Cardiac septum (tissue), 1 donor: ENCODE data around the gene TMTC3. TPM values are rescaled to one million over a fixed set of nuclear protein-coding genes. Genes with fewer than 3 reads are reported as not detected.
"Not testable (repeated sequence)": the region's sequence is repeated elsewhere in the genome, so short reads cannot be mapped to it uniquely, and the experiment has no call there.

Source experiments
- DNase-seq: peaks from one replicate; pipeline ENCODE4 v3.0.0-alpha.2; 2020; ENCODE audit warnings: low spot score
- intact Hi-C: fragments of 100-400 bp; cut with DNase I; formaldehyde crosslinking; loops from one replicate; pipeline ENCODE4 v1.14.0; 2022
- total RNA-seq: library from RNA; stranded (reverse); fragmentation: NEBNext Ultra II Directional; extraction: Animal tissue kit (Norgen Biotek cat#: 25700); gene quantifications from one replicate; pipeline ENCODE4 v1.2.1, GENCODE V29; 2021
- donor health status: DM: no; HTN: no; CAD: no.

The TMTC3 gene
- total RNA-seq, 1 donor from 2014 or later = 12.2 TPM

DNA sequence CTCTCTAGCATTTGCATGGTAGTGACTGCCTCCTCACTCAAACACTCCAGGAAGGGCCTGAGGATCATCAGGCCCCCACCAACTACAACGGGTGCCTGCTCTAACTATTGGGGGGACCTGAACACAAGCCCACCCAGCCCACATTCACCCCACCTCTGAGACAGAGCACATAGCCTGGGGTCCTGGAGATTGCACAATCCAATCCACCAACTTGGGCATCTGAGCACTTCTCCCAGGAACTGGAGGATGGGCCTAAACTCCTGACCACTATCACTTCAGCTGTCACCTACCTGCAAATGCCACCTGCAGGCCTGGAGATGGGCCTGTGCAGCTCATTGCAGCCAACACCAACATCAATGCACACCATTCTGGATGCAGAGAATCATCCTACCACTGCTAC lies 66.6 kb downstream of the TMTC3 start:
- DNase-seq = no peak
- intact Hi-C loops = no loop called here

DNA sequence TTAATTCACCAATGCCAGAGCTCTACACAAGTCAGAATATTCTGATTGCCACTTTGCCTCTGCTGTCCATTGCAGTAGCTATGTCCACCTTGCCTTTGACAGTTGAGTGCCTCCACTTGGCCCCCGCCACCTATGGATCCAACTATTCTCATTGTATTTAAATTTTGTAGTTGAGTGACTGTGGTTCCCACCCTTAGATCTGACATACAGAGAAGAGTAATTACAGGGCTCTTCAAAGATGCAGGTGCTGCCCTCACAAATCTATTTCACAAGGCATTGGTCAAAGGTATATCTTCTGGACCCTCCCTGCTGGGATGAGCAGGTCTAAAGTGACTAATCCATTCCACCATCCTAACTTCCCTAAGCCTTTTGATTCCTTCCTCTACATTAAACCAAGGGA lies 68.2 kb downstream of the TMTC3 start:
- DNase-seq, intact Hi-C loops: not testable (repeated sequence)

DNA sequence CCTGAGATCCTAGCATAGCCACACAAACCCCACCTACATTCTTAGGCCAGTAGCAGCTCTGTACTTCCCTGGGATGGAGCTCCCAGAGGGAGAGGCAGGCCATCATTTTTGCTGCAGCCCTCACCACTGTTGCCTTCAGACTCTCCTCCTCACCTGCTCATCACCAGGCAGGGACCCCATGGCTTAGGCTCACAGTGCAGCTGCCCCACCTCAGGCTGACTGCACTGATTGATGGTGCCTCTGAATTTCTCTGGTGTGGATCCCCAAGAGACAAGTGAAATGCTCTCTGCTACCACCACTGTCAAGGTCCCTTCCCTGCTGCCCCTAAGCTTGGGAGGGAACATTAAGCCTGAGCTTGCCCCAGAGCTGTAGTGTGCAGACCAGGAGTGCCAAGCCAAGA lies 76.2 kb downstream of the TMTC3 start:
- no peak for DNase-seq
- intact Hi-C loops = no loop called here

DNA sequence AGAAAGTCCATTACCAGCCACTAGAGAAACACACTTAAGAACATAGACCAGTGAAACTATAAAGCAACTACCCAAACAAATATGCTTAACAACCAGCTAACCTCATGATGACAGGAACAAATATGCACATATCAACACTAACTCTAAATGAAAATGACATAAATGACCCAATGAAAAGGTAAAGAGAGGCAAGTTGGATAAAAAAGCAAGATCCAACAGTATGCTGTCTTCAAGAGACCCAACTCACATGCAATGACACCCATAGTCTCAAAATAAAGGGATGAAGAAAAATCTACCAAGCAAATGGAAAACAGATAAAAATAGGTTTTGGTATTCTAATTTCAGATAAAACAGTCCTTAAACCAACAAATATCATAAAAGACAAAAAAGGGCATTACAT lies 77.8 kb downstream of the TMTC3 start:
- intact Hi-C loops = no loop called here
- no peak for DNase-seq

DNA sequence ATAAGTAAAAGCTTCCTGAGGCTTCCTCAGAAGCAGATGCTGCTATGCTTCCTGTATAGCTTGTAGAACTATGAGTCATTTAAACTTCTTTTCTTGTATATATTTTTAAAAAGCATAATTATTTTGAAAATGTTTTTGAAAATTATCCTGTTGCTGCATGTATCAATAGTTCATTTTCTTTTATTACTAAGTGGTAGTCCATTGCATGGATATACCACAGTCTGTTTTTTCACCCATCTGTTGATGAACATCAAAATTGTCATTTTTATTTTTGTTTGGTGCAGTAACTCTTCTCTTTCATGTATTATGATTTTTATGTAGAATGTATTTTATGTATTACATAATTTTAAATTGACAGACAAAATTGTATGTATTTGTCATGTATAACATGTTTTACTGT lies 81.4 kb downstream of the TMTC3 start:
- no peak for DNase-seq
- intact Hi-C loops = no loop called here

DNA sequence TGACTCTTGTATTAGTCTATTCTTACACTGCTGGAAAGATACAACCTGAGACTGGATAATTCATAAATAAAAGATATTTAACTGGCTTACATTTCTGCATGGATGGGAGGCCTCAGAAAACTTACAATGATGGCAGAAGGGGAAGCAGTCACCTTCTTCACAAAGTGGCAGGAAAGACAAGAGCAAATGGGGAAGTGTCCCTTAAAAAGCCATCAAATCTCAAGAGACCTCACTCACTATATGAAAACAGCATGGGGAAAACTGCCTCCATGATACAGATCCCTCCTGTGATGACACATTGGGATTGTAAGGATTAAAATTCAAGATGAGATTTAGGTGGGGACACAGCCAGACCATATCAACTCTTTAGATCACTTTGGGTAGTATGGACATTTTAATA lies 83.7 kb downstream of the TMTC3 start:
- intact Hi-C loops = no loop called here
- no peak for DNase-seq

DNA sequence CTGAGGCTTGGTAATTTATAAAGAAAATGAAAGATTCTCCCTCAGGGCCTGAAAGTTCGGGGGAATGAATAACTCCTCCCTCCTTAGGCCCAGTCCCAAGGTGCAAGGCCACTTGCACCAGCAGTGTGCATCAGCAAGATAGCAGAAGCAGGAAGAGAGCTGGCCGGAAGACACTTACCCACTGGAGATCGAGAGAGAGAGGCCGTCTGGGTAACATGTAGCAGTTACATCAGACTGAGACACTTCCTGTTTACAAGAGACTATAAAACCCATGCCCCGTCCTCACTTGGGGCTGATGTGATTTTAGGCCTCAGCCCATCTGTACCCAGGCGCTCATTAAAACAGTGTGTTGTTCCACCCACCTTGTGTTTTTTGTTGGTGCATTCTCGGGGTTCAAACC lies 85.2 kb downstream of the TMTC3 start:
- no peak for DNase-seq
- intact Hi-C loops = no loop called here

DNA sequence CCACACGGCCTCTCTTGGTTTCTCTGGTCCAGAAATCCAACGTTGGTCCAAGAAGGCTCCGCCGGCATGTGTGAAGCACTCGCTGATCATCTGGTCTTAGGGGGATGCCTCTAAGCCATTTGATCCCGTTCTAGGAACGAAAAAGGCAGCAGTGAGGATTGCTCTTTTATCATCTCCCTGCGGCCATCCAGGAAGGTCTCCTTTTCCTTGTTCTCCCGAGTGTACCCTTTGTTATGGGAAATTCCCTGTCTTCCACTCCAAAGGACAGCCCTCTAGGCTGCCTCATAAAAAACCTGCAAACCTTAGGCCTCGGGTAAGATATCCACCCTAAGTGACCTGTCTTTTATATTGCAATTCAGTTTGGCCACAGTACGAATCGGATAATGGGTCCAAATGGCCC lies 85.8 kb downstream of the TMTC3 start:
- intact Hi-C loops = no loop called here
- no peak for DNase-seq

DNA sequence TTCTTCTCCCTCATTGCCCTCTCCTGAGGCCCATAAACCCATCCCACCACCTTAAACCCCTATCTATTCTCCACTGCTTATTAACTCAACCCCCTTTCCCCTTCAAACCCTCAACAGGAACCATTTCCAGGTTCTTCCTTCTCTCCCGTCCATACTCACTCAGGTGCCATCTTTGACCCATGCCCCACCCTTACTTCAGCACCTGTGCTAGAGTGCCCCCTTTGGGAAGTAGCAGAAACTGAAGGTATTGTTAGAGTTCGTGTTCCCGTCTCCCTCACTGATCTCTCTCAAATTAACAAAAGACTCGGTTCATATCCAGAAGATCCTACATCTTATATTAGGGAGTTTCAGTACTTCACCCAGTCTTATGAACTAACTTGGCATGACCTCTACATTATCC lies 86.6 kb downstream of the TMTC3 start:
- intact Hi-C loops = no loop called here
- DNase-seq = no peak

DNA sequence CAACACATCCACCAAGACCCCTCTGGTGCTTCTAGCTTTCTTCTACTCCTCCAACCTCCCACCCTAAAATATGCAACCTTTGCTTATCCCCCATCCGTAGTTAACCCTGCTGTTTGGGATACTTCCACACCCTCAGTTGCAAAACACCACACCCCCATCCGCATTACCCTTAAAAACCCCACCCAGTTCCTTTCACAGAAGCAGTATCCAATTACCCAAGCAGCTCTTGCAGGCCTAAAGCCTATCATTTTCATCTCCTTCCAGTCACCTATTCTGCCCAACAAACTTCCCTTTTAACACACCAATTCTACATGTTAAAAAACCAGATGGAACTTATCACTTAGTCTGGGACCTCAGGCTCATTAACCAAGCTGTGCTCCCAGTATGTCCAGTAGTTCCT lies 88.2 kb downstream of the TMTC3 start:
- intact Hi-C loops = no loop called here
- no peak for DNase-seq

DNA sequence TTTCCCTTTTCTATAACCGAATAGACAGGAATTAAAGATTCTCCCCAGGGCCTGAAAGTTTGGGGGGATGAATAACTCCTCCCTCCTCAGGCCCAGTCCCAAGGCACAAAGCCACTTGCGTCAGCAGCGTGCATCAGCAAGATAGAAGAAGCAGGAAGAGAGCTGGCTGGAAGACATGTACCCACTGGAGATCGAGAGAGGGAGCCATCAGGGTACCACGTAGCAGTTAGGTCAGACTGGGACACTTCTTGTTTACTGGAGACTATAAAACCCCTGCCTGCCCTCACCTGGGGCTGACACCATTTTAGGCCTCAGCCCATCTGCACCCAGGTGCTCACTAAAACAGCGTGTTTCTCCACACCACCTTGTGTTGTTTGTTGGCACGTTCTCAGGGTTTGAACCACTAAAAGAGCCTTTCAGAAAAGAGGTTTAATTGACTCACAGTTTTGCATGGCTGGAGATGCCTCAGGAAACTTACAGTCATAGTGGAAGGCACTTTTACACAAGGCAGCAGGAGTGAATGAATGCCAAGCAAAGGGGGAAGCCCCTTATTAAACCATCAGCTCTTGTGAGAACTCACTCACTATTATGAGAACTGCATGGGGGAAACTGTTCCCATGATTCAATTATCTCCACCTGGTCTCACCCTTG lies 93.2 kb downstream of the TMTC3 start:
- intact Hi-C loops = no loop called here
- no peak for DNase-seq

DNA sequence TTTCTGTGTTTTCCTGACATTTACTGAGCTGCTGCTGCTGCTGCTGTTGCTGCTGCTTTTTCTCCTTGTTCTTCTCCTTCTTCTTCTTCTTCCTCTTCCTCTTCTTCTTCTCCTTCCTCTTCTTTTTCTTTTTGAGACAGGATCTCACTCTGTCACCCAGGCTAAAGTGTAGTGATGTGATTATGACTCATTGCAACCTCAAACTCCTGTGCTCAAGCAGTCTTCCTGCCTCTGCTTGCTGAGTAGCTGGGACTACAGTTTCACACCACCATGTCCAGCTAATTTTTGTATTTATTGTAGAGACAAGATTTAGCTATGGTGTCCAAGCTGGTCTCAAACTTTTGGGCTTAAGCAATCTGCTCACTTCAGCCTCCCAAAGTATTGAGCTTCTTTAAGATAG lies 95.8 kb downstream of the TMTC3 start:
- DNase-seq = no peak
- intact Hi-C loops = no loop called here

DNA sequence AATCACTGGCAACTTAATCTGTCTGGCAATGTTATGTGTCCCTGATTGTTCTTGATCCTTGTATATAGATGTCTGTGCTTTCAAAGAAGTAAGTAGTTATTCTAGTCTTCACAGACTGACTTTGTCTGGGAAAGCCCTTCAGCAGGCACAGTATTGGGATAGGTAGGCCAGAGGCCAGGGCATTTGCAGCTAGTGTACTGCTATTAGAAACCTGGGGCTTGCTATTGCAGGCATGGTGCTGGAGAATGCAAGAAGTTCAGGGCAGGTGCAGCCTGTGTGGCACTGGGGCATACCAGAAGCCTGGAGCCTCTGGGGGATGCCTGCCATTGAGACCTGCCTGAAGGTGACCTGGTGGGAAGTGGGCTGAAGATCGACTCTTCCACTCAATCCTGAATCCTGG lies 96.3 kb downstream of the TMTC3 start:
- no peak for DNase-seq
- intact Hi-C loops = no loop called here

DNA sequence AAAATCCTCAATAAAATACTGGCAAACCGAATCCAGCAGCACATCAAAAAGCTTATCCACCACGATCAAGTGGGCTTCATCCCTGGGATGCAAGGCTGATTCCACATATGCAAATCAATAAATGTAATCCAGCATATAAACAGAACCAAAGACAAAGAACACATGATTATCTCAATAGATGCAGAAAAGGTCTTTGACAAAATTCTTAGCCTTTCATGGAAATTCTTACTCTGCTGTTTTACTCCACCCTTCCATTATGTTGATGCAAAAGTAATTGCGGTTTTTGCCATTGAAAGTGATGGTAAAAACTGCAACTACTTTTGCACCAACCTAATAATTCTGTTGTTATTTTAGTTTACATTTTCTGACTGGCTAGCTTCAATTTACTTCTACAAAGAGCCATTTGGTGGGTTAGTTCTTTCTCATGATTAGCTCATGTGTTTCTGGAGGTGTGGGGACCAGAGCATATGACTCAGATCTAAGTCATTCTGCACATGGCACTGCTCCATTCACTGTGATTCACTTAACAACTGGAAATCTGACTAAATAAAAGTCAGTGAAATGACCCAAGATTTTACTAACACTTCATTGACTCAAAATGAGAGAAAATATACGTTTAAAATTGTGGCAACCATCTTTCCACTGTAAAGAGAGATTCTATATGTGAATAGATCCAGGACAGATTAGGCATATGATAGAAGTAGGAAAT lies 99.9 kb downstream of the TMTC3 start:
- intact Hi-C loops = no loop called here
- no peak for DNase-seq

DNA sequence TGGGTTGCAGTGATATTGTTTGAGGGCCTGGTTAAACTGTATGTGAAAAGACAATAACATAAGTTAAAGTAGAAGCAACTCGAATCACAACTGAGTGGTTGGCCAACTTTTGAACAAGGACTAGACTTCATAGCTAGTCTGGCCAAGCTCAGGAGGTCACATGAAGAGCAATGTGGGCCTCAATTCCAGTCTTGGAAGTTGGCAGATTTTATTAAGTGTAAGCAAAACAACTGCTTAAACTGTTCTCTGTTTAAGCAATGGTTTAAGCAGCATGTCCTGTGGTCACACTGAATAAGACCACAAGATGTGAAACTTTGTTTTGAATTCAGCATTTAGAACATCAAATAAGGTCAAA lies 100.4 kb downstream of the TMTC3 start:
- DNase-seq = no peak
- intact Hi-C loops = no loop called here

DNA sequence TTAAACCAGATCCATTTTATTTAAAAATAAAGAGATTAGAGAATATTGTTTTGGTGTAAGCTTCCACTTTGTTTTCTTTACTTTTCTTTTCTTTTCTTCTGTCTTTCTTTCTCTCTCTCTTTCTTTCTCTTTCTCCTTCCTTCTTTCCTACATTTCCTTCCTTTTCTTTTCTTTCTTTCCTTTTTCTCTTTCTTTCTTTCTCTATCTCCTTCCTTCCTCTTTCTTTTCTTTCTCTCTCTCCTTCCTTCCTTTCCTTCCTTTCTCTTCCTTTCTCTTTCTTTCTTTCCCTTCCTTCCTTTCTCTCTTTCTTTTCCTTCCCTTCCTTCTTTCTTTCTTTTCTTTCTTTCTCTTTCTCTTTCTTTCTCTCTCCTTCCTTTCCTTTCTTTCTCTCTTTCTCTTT lies 100.8 kb downstream of the TMTC3 start:
- intact Hi-C loops = no loop called here
- DNase-seq = no peak

DNA sequence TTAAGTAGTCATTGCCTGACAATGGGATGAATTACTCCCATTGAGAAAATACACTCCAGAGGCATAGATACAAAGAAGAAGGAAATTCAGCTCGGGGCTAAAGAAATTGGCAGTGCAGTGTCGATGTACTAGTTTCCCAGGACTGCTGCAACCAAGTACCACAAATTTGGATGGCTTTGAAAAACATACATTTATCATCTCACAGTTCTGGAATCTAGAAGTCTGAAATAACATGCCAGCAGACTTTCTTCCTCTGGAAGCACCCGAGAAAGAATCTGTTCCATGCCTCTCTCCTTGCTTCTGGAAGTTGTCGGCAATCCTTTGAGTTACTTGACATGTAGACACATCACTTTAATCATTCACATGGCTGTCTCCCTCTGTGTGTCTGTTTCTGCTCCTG lies 101.9 kb downstream of the TMTC3 start:
- DNase-seq = no peak
- intact Hi-C loops = no loop called here

DNA sequence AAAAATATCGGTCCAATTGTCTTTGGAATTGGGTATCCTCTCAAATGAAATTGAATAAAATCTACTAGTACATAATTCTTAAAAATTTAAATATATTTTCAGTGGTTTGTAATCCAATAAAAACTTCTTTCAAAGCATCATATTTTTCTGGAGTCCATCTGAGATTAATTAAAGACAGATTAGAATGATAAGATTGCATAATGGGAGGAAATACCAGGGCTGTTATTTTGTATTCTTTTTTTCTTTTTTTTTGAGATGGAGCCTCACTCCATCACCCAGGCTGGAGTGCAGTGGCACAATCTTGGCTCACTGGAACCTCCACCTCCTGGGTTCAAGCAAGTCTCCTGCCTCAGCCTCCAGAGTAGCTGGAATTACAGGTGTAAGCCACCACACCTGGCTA lies 103.8 kb downstream of the TMTC3 start:
- intact Hi-C loops = no loop called here
- DNase-seq = no peak

DNA sequence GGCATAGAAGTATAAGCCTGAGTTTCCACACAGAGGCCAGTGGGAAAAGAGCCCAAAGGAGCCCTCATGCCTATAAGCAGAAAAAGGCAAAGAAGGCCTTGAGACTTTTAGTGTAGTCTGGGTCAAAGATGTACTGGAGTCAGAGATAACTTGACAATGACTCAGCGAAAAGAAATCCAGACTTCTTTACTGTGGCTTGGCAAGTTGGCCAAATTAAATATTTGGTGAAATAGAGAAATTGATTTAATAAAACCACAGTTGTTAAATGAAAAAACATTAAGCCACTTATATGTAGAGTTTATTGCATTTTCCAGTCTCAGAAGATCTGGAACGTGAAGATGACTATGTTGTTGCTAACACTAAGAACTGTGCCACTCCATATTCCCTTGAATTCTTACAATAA lies 105.1 kb downstream of the TMTC3 start:
- no peak for DNase-seq
- intact Hi-C loops = no loop called here

DNA sequence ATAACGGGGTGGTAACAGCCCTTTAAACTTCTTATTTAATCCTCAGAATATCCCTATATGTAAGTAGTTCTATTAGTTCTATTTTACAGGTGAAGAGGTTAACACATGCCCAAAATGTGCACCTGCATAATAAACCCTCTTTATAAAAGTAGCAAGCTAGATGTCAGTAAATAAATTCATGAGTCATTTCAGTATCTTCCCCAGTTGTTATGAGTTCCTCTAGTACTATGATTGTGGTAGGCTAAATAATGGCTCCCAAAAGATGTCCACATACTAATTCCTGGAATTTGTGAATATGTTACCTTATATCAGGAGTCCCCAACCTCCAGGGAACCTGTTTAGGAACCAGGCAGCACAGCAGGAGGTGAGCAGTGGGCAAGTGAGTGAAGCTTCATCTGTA lies 106.5 kb downstream of the TMTC3 start:
- DNase-seq = no peak
- intact Hi-C loops = no loop called here
